Right forelimb (tissue), 1 donor: Measurements from ENCODE around the gene CYB5B.

ENCODE experiments used
- DNase-seq: peaks from one replicate; pipeline ENCODE4 v3.0.0-alpha.2; 2018

The CYB5B gene

DNA sequence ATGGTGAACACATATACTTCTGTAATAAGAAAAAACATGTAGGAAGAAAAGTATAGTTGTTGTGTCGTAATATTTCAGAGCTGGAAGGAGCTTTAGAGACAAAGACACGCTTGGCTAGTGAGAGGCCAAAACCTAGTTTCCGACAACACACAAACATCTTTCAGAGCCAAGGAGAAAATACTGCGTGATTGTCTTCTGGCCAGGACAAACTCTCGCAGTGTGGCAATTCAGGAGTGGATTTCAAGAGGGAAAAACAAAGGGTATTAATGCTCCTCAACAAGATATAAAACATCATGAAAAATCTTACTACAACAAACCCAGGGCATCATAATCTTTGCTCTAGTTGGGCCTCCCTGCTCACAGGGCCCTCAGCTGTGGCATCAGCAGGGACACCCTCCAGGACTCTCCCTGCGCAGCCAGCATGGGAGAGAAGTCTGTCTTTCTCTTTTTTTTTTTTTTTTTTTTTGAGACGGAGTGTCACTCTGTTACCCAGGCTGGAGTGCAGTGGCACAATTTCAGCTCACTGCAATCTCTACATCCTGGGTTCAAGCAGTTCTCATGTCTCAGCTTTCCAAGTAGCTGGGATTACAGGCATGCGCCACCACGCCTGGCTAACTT lies 66.4 kb downstream of the CYB5B start:
- no peak for DNase-seq

DNA sequence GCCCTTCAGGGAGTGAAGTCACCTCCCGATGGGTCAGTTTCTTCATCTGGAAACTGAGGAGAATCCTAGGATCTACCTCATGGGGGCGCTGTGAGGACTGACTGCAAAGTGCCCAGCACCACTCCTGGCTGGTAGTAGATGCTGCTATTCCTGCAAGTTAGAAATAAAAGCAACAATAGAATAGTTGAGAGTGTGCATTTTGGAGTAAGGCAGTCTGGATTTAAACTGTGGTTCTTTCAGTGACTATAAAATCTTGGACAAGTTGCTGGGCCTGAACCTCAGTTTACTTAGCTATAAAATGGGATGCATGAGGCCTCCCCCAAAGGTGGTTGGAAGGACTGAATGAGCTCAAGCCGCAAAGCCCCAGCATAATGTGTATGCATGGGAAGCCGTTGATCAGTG lies 70.6 kb downstream of the CYB5B start:
- no peak for DNase-seq

DNA sequence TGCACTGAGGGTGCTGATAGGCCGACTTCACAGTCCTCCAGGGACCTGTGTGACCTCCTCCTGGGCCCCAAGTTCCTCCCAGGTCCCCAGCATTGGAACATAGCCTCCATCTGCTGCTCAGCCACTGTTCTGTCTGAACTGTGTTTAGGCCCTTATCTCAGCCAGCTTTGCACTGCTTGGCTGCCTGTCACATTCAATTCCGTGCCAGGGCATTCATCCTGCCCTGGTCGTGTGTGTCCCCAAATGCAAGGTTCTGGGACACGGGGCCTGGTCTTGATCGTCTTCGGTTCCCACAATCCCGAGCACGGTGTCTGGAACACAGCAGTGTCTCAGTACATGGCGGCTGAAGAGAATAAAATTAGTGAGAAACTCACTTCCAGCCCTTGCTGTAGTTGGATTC lies 71.4 kb downstream of the CYB5B start:
- DNase-seq = no peak

DNA sequence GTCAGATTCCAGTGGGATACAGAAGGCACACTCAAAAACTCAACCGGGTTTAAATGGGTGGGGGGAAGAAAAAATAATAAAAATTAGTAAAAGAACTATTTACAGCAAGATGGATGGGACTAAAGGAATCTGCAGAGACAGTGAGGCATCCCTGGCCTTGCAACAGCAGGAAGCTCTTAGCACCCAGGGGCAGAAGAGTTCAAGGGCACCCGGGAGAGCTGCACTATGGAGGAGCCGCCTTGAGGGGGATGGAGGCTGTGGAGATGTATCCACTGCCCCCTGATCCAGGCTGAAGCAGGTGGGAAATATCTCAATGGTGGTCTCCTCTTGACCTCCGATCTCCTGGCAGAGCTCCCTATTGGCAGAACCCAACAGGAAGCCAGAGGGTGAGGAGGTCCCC lies 72.0 kb downstream of the CYB5B start:
- no peak for DNase-seq

DNA sequence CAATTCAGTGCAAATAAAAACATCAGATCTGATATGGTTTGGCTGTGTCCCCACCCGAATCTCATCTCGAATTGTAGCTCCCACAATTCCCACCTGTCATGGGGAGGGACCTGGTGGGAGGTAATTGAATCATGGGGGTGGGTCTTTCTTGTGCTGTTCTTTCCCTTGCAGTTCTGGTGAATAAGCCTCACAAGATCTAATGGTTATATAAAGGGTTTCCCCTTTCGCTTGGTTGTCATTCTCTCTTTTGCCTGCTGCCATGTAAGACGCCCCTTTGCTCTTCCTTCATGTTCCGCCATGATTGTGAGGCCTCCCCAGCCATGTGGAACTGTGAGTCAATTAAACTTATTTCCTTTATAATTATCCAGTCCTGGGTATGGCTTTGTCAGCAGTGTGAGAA lies 72.5 kb downstream of the CYB5B start:
- DNase-seq = no peak

DNA sequence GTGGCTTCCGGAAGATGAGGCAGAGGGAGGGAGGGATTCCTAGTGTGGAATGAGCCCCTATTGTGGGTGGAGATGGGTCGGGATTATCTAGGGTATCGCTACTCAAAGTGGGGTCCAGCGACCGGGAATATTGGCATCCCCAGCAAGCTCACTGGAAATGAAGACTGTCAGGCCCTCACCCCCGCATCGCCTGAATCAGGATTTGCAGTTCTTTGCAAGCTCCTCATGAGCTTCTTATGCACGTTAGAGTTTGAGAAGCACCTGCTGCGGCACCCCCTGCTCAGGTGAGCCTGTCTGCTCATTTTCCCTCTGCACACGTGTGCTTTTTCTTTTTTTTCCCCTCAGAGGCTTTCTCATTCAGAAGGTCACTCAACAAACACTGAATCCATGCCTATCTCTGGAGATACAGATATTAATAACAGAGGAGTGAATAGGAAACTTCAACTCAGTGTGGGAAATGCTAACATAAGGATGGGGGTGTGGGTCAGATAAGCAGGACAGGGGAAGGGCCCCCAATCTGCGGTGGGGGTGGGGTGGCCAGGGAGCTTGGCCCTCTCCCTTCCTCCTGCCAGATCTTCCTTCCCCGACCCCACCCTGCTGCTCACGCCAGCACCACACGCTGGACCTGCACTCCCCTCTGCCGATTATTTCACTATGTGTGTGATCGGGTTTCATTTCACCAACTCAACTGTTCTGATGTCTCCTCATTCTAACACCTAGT lies 73.6 kb downstream of the CYB5B start:
- no peak for DNase-seq

DNA sequence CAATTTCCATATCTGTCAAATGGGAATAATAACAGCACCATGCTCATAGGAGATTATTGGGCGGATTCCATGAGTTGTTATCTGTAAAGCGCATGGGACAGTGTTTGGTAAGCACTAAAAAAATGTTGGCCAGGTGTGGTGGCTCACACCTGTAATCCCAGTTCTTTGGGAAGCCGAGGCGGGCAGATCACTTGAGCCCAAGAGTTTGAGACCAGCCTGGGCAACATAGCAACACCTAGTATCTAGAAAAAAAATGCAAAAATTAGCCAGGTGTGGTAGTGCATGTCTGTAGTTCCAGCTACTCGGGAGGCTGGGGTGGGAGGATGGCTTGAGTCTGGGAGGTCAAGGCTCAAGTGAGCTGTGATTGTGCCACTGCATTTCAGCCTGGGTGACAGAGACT lies 74.5 kb downstream of the CYB5B start:
- DNase-seq = no peak

DNA sequence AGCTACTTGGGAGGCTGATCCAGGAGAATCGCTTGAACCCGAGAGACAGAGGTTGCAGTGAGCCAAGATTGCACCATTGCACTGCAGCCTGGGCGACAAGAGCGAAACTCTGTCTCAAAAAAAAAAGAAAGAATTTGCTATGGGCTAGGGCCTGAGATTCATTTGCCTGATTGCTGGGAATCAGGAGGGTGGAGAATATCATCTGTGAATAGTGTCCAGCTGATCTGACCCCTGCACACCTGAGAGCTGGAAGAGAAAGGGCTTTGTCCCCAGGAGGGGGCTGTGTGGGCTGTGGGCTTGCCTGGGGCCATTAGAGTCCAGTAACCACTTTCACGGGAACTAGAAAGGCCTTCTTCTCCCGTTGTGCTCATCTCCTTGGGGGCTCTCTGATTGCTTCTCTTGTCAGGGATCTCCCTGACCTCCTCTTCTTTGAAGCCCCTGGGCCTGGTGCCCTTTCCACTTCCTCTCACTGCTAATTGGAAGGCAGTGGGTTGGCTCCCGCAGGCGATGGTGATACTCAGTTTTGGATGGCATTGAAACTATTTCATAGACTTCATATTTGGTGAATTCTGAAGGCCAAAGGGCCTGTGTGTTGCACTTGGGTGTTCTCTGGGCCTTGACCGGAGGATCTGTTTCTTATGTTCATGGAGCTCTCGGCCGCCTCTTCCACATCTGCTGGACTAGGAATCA lies 75.3 kb downstream of the CYB5B start:
- no peak for DNase-seq

DNA sequence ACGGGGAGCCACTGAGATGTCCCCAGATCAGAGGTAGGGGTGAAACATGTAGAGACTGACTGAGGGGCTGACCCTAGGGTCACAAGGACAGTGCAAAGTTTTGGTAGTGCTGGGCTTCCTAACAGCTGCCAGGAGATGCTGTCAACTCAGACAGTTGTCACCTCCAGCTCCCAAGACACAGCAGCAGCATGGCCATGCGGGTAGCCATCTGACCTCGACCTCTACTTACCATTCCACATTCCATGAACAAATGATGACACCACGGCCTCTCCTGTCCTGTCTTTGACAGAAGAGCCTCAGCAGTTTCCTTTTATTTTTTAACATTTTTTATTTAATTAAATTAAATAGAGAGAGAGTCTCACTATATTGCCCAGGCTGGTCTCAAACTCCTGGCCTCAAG lies 76.1 kb downstream of the CYB5B start:
- DNase-seq = no peak

DNA sequence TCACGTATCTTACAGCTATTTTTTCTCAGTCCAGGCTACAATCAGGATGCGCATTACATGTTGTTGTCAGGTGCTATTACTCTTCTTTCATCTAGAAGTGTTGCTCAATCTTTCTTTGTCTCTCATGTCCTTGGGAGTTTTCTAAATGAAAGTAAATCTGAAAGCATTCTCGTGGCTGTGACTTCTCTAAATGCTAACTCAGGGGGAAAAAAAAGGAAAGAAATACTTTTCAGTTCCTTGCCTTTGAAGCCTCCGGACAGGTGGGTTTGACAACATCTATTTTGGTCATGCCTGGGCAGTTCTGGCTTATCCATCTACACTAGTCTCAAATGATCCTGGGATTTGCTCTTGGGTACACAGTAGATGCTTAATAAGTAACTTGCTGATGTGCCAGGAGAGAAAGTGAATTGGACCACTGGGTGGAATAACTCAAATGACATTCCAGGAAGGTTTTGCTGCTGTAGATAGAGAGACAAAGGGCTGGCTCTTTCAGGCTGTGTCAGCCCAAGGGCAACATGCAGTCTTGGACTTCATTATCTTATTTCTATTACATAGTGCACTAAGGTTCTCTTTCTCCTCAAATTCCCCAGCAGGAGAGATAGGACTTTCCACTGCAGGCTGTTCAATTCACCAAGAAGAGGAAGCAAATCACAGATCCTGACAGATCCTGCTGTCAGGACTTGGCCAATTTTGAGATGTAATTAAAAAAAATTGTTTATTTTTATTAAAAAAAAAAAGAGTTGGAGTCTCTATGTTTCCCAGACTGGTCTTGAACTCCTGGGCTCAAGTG lies 77.7 kb downstream of the CYB5B start:
- no peak for DNase-seq

DNA sequence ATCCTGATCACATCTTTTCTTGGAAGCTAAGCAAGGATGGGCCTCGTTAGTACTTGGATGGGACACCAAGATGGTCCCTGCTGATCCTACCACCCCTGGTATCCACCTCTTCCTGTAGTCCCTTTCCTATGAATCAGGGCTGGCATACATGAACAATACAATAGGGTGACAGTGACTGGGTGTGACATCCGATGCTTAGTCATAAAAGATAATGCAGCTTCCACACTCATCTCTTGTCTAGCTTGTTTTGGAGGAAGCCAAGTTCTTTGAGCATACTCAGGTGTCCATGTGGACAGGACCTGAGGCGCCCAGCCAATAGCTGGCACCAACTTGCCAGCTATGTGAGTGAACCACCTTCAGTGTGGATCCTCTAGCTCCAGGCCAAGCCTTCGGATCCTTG lies 78.8 kb downstream of the CYB5B start:
- DNase-seq = no peak

DNA sequence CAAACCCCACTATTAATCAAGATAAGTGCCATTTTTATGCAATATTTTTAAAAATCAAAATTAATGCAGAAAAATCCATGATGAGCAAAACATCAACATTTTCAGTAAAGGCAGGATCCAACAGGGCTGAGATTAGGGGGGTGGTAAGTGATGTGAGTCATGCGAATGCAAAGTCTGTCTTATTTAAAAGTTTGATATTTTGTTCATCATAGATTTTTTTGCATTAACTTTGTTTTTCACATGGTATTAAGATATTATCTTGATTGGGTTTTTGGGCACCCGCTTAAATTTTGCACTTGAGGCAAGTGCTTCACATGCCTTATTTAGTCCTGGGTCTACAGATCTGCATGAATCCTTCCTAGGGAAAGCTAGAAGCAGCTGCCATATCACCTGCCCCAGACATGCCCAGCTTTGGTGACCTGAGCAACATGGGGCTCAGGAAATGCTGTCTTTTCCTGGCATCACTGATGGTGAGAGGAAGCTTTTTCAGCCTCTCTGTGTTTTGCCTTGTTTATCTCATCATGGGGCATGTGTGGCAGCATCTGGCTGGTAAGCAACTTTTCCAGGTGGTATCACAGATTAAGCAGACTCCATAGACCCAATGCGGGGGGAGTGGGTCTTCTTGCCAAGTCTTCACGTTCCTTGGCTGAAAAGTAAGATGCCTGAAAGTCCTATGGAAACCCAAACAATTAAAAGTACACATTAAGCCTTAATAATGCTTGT lies 83.8 kb downstream of the CYB5B start:
- no peak for DNase-seq

DNA sequence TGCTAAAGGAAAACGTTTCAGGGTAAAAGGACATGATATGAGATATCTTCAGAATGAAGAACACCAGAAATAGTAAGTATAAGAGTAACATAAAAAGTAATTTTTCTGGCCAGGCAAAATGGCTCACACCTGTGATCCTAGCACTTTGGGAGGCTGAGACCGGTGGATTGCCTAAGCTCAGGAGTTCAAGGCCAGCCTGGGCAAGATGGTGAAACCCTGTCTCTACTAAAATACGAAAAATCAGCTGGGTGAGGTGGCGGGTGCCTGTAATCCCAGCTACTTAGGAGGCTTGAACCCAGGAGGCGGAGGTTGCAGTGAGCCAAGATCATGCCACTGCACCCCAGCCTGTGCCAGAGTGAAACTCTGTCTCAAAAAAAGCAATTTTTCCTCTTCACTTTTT lies 84.7 kb downstream of the CYB5B start:
- no peak for DNase-seq

DNA sequence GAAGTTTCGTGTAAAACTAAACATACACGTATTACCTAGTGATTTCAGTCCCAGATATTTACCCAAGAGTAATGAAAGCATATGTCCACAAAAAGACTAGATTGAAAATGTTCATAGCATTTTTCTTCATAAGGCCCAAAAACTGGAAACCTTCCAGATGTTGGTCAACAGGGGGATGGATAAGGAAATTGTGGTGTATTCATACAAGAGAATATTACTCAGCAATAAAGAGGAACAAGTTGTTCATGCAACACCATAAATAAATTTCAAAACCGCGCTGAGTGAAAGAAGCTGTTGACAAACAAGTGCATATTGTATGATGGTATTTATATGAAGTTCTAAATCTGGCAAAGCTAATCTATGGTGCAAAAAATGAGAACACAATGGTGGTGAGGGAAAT lies 87.2 kb downstream of the CYB5B start:
- DNase-seq = no peak

DNA sequence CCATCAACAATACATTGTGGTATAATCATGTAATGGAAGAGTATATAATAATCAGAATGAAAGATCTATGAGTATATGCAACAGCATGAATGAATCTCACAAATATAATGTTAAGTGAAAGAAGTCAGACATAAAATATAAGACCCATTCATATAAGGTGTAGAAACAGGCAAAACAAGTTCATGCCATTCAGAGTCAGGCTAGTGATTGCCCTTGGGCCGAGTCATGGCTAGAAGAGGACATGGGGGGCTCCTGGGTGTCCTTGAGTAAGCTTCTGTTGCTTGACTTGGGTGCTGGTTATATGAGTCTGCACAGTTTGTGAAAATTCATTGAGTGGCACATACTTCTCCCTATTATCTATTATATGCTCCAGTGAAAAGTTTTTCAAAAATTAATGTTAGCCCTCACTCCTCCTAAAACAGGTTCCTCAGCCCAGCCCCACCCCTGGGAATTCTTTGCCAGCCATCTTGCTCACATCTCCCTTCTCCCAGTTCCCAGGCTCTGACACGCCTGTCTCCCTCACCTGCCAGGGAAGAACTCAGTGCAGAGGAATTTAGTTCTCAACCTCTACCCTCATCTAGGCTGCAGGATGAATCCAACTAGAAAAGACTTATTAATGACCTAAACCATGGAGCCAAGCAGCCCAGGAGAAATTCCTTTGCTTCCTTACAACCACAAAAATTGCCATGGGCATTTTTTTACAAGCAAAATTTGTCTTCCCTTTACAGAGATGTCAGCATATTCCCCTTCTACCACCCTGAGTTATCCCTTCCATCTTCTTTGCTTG lies 89.0 kb downstream of the CYB5B start:
- no peak for DNase-seq

DNA sequence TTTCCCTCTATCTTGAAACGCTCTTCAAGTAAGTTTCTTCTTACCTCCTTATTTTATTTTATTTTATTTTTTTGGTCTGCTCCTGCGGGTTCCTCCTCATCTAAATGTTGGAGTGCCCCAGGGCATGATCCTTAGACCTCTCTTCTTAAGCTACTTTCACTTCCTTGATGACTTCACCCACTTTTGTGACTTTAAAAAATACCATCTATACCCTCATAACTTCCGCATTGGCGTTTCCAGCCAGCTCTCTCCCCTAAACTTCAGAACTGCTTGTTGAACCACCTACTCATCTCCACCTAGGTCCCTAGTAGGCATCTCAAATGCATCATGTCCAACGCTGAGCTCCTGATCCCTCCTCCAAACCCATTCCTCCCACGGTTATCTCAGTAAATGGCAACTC lies 89.9 kb downstream of the CYB5B start:
- no peak for DNase-seq
